GM19455 (cell line): ENCODE results near the gene RSPRY1.

Experiments used
- ATAC-seq: cut with Tn5 transposase; IDR thresholded peaks from one replicate; pipeline ENCODE4 v1.9.1; 2021; ENCODE audit not compliant: unreplicated experiment

RSPRY1 gene

GRCh38 chr16:57185945-57186871 lies at the start of gene RSPRY1, which contains the start of gene PSME3IP1:
Gene RSPRY1, plus strand, starts transcription at chr16:57186329. Its CDS starts 18,330 bp downstream, at chr16:57204659.
Gene PSME3IP1, minus strand, starts transcription at chr16:57186039. Its CDS starts 12,185 bp downstream, at chr16:57173854.
- peak; percentile 89 for ATAC-seq

- no peak for ATAC-seq
Measured at GRCh38 chr16:57137043-57137442, 49.1 kb upstream of the RSPRY1 start.

GRCh38 chr16:57137566-57138273 lies 48.4 kb upstream of the RSPRY1 start:
- ATAC-seq, result no peak

- ATAC-seq, result no peak
Measured at GRCh38 chr16:57138281-57138935, 47.7 kb upstream of the RSPRY1 start.

GRCh38 chr16:57140931-57141668 lies 45.0 kb upstream of the RSPRY1 start:
- ATAC-seq, result no peak

GRCh38 chr16:57141822-57142631 lies 44.1 kb upstream of the RSPRY1 start:
- no peak for ATAC-seq

- ATAC-seq, result no peak
Measured at GRCh38 chr16:57143149-57143921, 42.8 kb upstream of the RSPRY1 start.

GRCh38 chr16:57144027-57144426 lies 42.1 kb upstream of the RSPRY1 start:
- no peak for ATAC-seq

- ATAC-seq, result no peak
Measured at GRCh38 chr16:57145046-57146021, 40.8 kb upstream of the RSPRY1 start.

GRCh38 chr16:57146040-57146647 lies 40.0 kb upstream of the RSPRY1 start:
- no peak for ATAC-seq

- ATAC-seq, result no peak
Measured at GRCh38 chr16:57146735-57147134, 39.4 kb upstream of the RSPRY1 start.

GRCh38 chr16:57147381-57148221 lies 38.5 kb upstream of the RSPRY1 start:
- ATAC-seq, result no peak

GRCh38 chr16:57148481-57148880 lies 37.6 kb upstream of the RSPRY1 start:
- no peak for ATAC-seq

- ATAC-seq, result no peak
Measured at GRCh38 chr16:57149391-57149790, 36.7 kb upstream of the RSPRY1 start.

- ATAC-seq, result no peak
Measured at GRCh38 chr16:57150682-57151330, 35.3 kb upstream of the RSPRY1 start.

GRCh38 chr16:57151369-57151768 lies 34.8 kb upstream of the RSPRY1 start:
- no peak for ATAC-seq
